Skeletal muscle cell (primary cell): ENCODE results near the gene ZNF569.

Source experiments
- DNase-seq: peaks from one replicate; pipeline ENCODE4 v3.0.0-alpha.2; 2010; ENCODE audit warnings: low read depth
- H3K4me3 ChIP-seq: 2 replicates; pipeline ENCODE4 v1.5.1; 2011; ENCODE audit warnings: low read depth, mild to moderate bottlenecking, control low read depth, low read length, moderate library complexity

The ZNF569 gene

DNA sequence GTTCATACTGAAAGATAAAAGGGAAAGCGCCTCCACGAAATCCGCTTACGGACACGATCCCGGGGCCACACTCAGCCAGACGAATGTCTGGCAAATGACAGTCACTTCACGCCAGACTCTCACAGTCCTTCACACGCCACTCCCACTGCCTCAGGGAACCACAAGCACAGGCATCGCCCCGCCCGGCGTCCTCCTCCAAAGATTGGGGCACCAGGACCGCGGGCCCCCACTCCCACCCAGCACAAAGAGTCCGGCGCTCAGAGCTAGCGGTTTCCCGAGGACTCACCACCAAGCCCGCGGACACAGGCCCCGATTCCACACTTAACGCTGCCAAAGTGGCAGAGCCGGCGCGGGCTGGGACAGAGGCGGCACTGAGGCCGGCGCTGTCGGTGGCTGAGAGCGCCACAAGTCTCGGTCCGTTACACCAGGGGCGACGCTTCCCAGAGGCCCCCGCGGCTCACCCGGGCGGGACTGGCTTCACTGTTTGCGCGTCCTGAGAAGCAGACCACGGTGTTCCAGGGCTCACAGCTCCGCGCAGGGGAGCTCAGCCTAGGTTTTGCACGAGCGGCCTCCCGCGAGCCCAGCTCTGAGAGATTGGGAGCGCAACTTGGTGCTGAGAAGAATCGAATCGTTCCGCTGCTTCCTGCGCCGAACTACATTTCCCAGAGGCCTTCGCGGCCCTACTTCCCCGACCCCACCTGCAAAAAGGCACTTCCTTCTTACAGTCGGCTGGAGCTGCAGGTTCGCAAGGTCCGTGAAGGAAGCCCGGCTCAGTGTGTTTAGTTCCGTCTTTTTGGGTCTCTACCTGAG is at the start of gene ZNF569:
Gene ZNF569, minus strand, starts transcription at position 647 of the 810 bp plus-strand sequence. CDS start 22,523 bp downstream, outside the sequence.
- peak; percentile 81 for DNase-seq
- H3K4me3 ChIP-seq = peak within 1 kb of the TSS; percentile 94

DNA sequence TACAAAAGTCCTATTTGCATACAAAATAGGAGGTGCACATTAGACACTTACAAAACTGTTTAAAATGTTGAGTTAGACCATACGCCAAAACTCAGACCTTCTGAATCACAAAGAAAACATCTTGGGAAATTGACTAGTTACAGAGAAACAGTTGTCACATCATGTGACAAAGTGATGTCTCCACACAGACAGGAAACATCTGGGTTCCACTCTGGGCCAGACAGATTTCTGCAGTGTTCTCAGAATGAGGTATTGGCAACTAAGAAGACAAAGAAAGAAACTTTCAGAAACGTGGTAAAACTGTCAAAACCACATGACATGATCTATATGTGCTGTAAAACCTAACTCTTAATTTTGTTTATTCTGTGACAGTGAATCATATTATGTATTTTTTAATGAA is 46.2 kb upstream of the ZNF569 start:
- DNase-seq = no peak
- no peak overlapping the region for H3K4me3 ChIP-seq

DNA sequence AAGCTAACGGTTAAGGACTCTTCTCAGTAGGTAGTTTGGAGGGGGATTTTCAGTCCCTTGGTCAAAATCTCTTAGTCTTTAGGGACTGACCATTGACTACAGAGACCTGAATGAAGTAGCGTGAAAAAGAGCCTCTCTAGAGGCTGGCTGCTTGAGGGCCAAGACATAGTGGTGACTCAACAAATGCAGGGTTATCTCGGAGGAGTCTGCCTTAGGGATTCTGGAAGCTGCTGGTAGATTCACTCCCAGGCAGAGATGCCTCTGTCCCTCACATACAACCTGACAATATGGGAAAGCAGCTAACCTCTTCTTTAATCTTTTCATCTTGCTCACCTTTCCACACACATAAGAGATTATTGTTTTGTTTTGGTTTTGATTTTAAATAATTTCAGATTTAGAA is 44.6 kb upstream of the ZNF569 start:
- DNase-seq = no peak
- no peak overlapping the region for H3K4me3 ChIP-seq

DNA sequence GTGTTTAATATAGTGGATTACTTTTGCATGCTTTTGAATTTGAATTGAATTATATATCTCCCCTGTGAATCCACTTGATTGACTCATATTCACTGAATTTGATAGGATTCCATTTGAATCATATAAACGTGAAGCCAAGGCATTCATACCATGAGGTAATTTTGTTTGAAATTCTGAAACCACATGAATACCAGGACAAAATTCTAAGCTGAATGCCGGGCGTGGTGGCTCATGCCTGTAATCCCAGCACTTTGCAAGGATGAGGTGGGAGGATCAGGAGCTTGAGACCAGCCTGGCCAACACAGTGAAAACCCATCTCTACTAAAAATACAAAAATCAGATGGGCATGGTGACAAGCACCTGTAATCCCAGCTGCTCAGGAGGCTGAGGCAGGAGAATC is 43.9 kb upstream of the ZNF569 start:
- no peak for DNase-seq
- no peak overlapping the region for H3K4me3 ChIP-seq

DNA sequence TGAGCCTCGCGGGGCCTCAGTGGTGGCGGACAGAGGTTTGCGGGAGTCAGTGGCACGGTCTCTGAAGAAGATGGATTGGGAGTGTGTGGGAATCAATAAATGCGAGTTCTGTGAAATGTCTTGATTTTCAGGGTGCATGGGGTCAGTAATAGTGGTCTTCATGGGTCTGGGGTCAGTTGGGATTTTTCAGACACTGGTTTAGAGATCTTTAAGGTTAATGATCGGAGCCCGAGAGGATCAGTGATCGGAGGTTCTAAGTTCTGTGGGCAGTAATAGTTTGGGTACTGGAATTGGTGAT is 39.9 kb upstream of the ZNF569 start:
- peak overlapping the region; percentile 78 for H3K4me3 ChIP-seq
- no peak for DNase-seq

DNA sequence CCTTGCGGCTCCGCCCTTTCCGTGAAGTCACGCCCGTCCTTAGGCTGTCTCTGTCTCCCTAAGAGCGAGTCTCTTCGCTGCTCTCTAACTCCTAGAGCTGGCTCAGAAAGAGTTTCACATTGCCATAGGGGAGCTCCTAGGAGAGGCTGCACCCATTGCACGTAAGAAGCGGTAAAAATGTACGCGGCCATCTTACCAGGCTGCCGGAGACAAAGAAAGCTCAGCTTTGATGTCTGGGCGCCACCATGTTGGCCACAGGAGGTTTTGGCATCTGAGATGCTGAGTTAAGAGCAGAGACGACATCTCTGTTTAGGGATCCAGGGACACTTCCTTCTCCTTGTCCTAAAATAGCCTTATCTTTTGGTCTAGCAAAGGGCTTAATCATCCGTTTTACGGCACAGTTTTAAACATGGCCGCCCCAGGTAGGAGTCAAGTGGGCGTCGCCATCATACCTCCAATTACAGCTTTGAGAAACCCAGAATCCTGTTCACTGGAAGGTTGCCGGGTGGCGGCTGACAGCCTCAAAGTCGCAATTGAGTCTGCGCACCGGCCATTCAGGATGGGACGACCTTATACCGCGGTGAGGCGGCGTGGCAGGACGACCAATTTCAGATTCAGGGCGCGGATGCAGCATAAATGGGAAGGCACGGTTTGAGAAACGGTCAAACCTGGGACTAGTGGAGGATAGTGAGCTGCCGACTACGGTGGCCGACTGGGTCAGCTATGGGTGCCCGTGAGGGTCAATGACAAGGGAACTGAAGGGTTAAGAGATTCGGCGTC is 39.3 kb upstream of the ZNF569 start, which contains the start of gene ZNF793:
Gene ZNF793, plus strand, starts transcription at position 553 of the 780 bp plus-strand sequence. CDS start 16,501 bp downstream, outside the sequence.
- DNase-seq = peak; percentile 52
- peak within 1 kb of the TSS; percentile 78 for H3K4me3 ChIP-seq

DNA sequence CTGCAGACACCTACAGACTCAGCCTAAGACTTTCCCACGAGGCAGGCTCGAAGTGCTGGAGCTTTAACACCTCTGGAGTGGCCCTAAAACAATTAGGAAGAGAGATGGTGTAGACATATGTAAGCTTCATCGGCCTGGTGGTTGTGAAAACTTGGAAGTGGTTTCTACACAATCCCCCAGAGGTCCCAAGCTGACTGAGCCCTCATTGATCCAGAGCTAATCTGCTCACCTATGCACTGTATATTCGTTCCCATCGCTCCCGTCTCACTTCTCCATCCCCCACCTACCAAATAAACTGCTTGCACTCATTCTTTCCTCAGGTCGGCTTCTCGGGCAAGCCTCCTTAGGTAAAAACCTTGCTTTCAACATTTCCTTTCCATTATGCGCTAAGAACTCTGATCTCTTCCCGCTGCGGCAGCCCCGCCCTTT is 38.7 kb upstream of the ZNF569 start:
- H3K4me3 ChIP-seq = peak overlapping the region; percentile 78
- DNase-seq = no peak

DNA sequence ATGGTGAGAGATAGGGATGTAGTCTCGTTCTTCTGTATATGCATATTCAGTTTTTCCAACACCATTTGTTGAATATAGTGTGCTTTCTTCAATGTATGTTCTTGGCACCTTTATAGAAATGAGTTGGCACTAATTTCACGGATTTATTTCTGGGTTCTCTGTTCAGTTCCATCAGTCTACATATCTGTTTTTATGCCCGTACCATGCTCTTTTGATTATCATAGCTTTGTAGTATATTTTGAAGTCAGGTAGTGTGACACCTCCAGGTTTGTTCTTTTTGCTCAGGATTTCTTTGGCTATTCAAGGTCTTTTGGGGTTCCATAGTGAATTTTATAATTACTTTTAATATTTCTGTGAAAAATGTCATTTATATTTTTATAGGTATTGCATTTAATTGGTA is 25.0 kb upstream of the ZNF569 start:
- H3K4me3 ChIP-seq = no peak overlapping the region
- no peak for DNase-seq

DNA sequence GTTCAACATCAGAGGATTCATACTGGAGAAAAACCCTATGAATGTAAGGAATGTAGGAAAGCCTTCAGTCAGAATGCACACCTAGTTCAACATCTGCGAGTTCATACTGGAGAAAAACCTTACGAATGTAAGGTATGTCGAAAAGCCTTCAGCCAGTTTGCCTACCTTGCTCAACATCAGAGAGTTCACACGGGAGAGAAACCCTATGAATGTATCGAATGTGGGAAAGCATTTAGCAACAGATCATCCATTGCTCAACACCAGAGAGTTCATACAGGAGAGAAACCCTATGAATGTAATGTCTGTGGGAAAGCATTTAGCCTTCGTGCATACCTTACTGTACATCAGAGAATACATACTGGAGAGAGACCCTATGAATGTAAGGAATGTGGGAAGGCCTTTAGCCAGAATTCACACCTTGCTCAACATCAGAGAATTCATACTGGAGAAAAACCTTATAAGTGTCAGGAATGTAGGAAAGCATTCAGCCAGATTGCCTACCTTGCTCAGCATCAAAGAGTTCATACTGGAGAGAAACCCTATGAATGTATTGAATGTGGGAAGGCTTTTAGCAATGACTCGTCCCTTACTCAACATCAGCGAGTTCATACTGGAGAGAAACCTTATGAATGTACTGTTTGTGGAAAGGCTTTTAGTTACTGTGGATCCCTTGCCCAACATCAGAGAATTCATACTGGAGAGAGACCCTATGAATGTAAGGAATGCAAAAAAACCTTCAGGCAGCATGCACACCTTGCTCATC is 17.3 kb upstream of the ZNF569 start:
- no peak for DNase-seq
- H3K4me3 ChIP-seq = no peak overlapping the region

DNA sequence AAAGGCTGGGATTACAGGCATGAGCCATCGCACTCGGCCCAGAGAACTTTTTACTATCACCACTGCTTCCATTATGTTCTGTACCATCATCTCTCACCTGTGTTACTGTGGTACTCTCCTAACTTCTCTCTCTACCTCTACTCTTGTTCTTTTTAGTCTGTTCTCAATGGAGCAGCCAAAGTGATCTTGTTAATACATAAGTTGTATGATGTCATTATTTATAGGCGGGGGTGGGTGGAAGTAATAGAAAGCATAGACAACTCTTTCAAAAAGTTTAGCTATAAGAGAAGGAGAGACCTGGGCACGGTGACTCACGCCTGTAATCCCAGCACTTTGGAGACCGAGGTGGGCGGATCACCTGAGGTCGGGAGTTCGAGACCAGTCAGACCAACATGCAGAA is 4.9 kb upstream of the ZNF569 start:
- H3K4me3 ChIP-seq = no peak overlapping the region

DNA sequence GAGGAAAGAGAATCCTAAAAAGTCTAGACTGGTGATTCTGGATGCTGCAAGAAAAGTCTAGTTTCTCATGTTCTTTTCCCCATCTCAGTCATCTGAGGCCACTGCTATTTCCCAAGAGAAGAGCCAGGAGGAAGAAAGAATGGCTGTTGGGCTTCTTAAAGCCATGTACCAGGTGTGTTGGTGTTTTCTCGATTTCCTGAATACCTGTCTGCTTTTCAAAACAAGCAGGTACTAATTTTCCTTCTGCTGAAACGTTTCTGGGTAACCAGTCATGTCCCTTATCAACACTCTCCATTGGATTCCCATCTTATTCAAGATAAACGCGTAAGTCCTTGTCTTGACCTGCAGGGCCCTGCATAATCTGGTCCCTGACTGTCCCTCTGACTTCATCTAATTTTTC is 3.0 kb upstream of the ZNF569 start:
- no peak for DNase-seq
- peak overlapping the region; percentile 78 for H3K4me3 ChIP-seq

More for the DNA sequence above, 4.9 kb upstream of the ZNF569 start:
- no peak for DNase-seq

DNA sequence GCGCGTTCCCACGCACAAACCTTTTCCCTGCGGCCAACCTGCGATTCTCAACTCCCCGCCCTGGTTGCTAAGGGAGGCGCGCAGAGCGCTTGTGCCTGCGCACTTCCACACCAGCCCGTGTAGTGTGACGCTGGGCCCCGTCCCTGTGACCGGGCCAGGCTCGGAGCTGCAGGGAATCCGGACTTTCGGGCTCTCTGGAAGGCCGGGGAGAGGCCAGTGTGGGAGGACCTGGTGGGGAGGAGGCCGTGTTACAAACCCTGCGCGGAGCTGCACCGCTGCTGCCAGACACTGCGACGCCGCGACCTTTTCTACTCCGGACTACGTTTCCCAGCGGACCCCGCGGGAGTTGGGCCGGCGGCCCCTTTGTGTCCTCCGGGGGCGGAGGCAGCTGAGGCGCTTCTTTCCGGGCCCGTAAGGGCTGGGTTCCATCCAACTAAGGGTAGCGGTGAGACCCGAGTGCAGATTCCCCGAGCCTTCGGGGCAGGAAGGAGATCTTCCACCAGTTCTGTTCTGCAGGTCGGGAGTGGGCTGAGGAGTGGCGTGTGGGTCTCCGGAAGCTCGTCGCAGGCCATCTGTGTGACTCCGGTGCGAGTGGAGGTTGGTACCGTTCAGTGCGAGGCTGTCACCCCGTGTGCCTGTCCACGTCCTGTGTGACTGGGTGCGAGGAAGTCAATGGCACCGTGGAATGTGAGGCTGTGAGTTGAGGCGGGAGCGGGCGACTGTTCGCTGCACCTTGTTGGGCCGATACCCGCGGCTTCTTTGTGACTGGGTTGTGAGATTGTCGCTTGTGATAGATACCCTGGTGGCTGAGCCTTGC is 1.9 kb upstream of the ZNF569 start, which contains the start of gene ZNF570:
Gene ZNF570, plus strand, starts transcription at position 396 of the 817 bp plus-strand sequence. CDS start 999 bp downstream, outside the sequence.
- peak; percentile 56 for DNase-seq

DNA sequence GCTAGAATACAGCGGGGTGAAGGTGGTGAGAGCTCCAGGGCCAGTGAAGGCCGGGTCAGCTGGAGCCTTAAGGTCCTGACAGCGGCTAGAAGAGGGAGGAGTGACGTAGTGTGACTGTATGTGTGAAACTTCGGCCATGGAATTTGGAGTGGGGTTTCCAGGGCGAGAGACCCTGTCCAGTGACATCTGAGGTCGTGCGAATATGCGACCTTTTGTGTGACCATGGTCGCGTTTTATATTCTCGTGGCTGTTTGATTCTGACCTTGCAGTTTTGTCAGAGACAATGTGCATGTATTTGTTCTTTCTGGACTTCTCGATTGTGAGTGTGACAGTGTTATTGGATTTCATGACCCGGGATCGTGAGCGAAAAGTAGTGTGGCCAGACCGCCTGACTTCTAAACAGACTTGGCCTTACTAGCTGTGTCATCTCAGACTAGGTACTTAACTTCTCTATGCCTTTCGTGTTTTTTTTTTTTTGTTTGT is 405 bp upstream of the ZNF569 start:
- peak overlapping the region; percentile 94 for H3K4me3 ChIP-seq
- DNase-seq = no peak

More for the DNA sequence above, 1.9 kb upstream of the ZNF569 start, which contains the start of gene ZNF570:
- peak within 1 kb of the TSS; percentile 78 for H3K4me3 ChIP-seq

DNA sequence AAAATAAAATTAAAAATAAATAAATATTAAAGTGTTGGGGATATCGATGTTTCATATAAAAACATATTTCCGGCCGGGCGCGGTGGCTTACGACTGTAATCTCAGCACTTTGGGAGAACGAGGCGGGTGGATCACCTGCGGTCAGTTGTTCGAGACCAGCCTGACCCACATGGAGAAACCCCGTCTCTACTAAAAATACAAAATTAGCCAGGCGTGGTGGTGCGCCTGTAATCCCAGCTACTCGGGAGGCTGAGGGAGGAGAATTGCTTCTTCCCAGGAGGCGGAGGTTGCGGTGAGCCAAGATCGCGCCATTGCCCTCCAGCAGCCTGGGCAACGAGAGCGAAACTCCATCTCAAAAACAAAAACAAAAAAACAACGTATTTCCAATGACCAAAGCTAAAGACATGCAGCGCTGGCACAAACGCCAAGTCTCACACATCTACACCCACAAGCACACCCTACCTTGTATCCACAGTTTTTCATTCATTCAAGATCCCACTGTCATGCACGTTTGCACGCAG is 907 bp downstream of the ZNF569 start:
- no peak for DNase-seq
- peak overlapping the region; percentile 94 for H3K4me3 ChIP-seq

DNA sequence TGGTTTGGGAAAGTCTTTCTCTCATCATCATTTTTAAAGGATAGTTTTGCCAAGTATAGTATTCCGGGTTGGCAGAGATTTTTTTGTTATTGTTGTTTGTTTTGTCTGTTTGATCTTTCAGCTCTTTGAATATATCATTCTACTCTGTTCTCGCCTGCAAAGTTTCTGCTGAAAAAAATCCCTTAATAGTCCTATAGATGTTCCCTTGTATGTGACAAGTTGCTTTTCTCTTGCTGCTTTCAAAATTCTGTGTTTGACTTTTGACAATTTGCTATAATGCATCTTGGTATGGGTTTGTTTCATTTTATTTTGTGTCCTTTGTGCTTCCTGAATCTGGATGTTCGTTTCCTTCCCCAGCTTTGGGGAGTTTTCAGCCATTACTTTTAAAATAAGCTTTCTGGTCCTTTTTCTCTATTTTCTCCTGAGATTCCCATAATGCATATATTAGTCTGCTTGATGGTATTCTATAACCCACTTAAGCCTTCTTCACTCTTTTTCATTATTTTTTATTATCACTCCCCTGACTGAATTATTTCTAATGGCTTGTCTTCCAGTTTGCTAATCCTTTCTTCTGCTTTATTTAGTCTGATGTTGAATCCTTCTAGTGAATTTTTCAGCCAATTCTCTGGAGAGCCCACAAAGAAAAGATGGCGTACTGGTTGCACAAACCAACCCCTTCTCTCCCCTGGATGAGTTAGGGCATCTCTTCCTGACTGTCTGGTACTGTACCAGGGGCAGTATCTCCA is 14.6 kb downstream of the ZNF569 start:
- no peak for DNase-seq
- H3K4me3 ChIP-seq = no peak overlapping the region

DNA sequence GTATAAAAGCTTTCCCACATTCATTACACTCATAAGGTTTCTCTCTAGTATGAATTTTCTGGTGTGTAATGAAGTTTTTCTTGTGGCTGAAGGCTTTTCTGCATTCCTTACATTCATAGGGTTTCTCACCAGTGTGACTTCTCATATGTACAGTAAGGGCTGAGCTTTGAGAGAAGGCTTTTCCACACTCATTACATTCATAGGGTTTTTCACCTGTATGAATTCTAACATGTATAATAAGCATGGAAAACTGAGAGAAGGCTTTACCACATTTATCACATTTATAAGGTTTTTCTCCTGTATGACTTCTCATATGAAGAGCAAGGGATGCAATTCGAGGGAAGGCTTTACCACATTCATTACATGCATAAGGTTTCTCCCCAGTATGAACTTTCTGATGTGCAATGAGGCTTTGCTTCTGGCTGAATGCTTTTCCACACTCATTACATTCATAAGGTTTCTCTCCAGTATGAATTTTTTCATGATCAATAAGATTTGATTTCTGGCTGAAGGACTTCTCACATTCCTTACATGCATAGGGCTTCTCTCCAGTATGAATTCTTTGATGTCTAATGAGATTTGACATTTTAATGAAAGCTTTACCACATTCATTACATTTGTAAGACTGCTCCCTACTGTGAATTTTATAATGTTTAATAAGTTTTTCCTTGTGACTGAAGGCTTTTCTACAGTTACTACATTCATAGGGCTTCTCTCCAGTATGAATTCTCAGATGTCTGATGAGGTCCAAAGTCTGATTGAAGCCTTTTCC is 53.7 kb downstream of the ZNF569 start:
- H3K4me3 ChIP-seq = no peak overlapping the region
- DNase-seq = no peak

DNA sequence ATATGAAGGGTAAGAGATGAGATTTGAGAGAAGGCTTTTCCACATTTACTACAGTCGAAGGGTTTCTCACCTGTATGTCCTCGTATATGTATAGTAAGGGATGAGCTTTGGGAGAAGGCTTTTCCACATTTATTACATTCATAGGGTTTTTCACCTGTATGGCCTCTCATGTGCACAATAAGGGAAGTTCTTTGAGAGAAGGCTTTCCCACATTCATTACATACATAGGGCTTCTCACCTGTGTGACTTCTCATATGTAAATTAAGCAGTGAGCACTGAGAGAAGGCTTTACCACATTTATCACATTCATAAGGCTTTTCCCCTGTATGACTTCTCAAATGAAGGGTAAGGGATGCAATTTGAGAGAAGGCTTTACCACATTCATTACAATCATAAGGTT is 54.5 kb downstream of the ZNF569 start:
- no peak overlapping the region for H3K4me3 ChIP-seq

More for the DNA sequence above, 54.5 kb downstream of the ZNF569 start:
- no peak for DNase-seq
